ENCODE data around the gene CYTH1.

CYTH1 gene

GRCh38 chr17:78715000-78715771 lies 66.9 kb downstream of the CYTH1 start:
- no peak for DNase-seq

GRCh38 chr17:78714534-78714933 lies 67.5 kb downstream of the CYTH1 start:
- no peak for DNase-seq

- DNase-seq: no peak
Measured at GRCh38 chr17:78712043-78712442, 70.0 kb downstream of the CYTH1 start.

GRCh38 chr17:78710607-78711006 lies 71.5 kb downstream of the CYTH1 start:
- no peak for DNase-seq

GRCh38 chr17:78709751-78710181 lies 72.3 kb downstream of the CYTH1 start:
- DNase-seq: no peak

GRCh38 chr17:78709119-78709681 lies 72.9 kb downstream of the CYTH1 start:
- DNase-seq: peak; percentile 30

GRCh38 chr17:78708510-78708973 lies 73.5 kb downstream of the CYTH1 start:
- DNase-seq: peak; percentile 68

- no peak for DNase-seq
Measured at GRCh38 chr17:78707923-78708322, 74.2 kb downstream of the CYTH1 start.

- no peak for DNase-seq
Measured at GRCh38 chr17:78707016-78707415, 75.1 kb downstream of the CYTH1 start.

- no peak for DNase-seq
Measured at GRCh38 chr17:78706271-78706915, 75.7 kb downstream of the CYTH1 start.

GRCh38 chr17:78705071-78705470 lies 77.0 kb downstream of the CYTH1 start:
- DNase-seq: no peak

- no peak for DNase-seq
Measured at GRCh38 chr17:78704594-78704993, 77.5 kb downstream of the CYTH1 start.

GRCh38 chr17:78697554-78698343 lies 84.3 kb downstream of the CYTH1 start:
- no peak for DNase-seq

- DNase-seq: no peak
Measured at GRCh38 chr17:78697122-78697521, 85.0 kb downstream of the CYTH1 start.

- no peak for DNase-seq
Measured at GRCh38 chr17:78696016-78696982, 85.8 kb downstream of the CYTH1 start.

- DNase-seq: no peak
Measured at GRCh38 chr17:78694805-78695531, 87.1 kb downstream of the CYTH1 start.

GRCh38 chr17:78693346-78694083 lies 88.6 kb downstream of the CYTH1 start:
- no peak for DNase-seq

- DNase-seq: no peak
Measured at GRCh38 chr17:78692460-78693010, 89.5 kb downstream of the CYTH1 start.

GRCh38 chr17:78689029-78689428 lies 93.0 kb downstream of the CYTH1 start:
- DNase-seq: no peak

GRCh38 chr17:78687944-78688343 lies 94.1 kb downstream of the CYTH1 start:
- no peak for DNase-seq

Data from CD4-positive, alpha-beta T cell treated with Interleukin-17A for 1 hour (primary cell).